HG02938 (cell line): ENCODE measurements around the gene SH3BGRL2.
A peak's percentile ranks its signal among the peaks of the same experiment; 100 is the strongest.

Experiments used
- ATAC-seq: cut with Tn5 transposase; IDR thresholded peaks from one replicate; pipeline ENCODE4 v1.9.1; 2021; ENCODE audit warnings: mild to moderate bottlenecking, moderate library complexity; ENCODE audit not compliant: unreplicated experiment

SH3BGRL2 gene

DNA sequence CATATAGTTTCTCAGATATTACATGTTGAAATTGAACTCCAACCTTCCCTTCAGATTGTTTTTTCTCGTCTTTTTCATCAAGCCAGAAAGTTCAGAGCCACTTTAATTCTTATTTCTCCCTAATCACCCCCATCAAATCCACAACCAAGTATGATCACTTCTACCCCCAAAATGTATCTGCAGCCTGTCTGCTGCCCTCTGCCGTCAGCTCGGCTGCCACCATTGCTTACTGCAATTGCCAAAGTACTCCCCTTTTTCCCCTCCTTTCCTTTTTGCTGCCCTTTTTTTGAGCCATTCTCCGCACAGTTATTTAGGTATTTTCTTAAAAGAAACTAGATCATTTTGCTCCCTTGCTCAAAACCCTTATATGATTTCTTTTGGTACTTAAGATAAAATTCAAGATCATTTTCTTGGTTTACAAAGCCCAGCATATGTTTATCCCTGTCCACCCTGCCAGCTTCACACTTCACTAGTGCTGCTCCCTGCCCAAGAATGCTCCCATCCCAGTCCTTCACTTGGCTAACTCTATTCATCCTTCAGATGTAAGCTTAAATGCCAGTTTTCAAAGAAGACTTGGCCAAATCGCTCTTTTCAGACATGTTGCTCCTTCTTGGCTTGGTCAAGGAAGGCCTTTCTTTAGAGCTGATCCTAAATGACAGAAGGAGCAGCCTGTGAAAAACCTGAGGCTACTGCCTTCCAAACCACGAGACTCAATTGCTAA is 63.7 kb downstream of the SH3BGRL2 start:
- ATAC-seq = no peak

DNA sequence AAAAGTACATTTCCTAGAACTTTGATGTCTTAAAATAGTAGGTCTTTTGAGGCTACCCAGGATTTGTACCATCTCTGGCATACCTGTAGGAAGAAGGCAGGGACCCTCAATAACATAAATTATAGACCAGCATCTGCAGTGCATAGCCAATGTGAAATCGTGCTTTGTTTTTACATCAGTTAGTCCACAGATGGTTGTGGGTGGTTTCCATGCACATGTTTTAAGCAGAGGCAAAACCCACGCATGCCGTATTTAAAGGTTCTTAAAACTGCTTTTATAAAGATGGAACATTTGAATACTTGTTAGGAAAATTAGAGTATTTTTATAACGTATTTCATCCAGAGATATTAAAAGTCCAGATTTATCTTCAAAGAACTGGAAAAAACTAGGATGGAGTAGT is 66.3 kb downstream of the SH3BGRL2 start:
- ATAC-seq = no peak

DNA sequence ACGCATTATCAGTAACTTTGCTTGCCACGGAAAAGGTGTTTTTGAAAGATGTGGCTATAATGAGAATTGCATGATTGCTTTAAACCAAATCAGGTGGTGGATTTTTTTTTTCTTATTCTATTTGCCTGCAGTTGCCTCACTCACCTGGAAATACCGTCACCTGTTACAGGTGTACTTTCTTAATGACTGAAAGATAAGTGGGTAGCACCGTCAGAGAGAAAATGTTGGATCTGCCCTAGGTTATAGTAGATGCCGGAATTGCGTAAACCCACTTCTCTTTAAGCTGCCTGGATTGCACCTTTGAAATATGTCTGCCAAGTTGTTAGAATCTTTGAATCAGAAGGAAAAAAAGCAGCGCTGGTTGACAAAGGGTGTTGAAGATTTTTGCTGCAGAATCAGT is 68.5 kb downstream of the SH3BGRL2 start:
- ATAC-seq = no peak

DNA sequence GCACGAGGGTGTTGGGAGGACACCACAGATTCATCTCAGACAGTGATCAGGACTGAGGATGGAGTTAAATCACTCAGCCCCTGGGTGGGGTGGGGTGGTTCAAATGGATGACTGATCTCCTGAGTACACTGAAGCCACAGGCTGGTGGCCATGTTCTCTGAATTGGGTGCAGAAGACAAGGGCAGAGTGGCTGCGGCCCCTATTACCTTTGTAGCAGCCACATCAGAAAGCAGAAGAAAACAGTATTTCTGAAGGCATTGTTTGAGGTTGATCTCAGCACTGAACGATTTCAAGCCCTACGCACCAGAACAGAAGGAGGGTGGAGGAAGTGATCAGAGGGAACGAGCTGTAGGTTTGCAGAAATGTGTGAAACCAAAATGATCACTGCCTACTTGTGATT is 71.6 kb downstream of the SH3BGRL2 start:
- ATAC-seq = no peak

DNA sequence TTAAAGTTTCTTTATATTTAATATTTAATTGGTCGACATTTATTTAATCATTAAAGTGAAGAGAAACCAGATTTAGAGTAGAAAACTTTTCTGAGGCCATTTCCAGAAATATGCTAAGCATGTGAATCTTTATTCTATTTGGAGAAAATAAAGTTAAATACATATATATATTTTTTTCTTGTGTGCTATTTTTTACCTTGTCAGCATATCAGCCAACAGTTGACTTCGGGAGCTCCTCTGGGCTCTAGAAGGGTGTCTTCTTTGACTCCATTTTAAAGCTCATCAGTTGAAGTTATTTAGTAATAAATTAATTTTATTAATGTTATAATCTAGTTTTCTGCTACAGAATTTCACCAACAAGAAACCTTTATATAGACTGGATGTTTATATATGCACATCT is 73.1 kb downstream of the SH3BGRL2 start:
- no peak for ATAC-seq

DNA sequence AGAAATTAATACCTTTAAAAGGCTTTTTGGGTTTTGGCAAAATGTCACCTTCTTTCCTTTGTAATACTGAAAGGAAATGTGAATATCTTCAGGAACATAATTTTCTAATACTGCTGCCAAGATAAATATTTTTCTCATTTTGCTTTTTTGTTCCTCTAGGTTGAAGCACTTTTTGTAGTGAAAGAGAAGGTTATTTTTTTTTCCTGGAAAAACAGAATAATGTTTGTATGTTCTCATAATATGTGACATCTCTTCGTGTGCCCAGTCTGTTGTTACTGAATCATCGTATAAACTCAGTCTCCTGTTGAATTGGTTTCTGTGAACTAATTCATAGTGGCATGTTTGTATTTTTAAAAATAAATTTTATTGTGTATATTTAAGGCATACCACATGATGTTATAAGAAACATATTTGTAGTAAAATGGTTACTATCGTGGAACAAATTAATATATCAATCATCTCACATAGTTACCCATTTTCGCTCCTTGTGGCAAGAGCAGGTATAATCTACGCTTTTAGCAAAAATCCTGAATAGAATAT is 74.4 kb downstream of the SH3BGRL2 start:
- no peak for ATAC-seq

DNA sequence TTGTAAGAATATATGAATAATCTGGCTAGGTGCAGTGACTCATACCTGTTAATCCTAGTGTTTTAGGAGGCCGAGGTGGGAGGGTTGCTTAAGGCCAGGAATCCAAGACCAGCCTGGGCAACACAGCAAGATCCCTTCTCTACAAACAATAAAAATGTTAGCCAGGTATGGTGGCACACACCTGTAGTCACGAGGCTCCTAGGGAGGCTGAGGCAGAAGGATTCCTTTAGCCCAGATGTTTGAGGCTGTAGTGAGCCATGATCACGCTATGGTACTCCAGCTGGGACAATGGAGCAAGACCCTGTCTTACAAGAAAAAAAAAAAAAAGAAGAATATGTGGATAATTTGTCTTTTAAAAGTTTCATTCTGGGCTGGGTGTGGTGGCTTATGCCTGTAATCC is 75.4 kb downstream of the SH3BGRL2 start:
- ATAC-seq = no peak

DNA sequence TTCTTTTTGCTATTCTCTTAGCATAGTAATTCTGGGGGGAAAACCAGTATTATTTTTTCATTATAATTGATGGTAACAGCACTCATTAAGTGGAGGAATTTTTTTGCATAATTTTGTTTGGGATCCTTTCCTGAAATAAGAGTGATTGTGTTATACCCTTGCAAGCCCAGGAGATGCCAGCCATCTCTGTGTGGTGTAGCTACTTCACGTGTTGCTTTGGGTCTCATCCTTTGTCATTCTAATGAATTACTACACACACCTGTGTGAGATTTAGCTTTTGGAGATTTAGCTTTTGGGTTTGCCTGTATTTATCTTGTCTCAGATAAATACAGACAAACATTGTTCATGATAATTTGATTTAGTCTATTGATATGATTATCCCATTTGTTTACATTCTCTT is 76.5 kb downstream of the SH3BGRL2 start:
- ATAC-seq = no peak

DNA sequence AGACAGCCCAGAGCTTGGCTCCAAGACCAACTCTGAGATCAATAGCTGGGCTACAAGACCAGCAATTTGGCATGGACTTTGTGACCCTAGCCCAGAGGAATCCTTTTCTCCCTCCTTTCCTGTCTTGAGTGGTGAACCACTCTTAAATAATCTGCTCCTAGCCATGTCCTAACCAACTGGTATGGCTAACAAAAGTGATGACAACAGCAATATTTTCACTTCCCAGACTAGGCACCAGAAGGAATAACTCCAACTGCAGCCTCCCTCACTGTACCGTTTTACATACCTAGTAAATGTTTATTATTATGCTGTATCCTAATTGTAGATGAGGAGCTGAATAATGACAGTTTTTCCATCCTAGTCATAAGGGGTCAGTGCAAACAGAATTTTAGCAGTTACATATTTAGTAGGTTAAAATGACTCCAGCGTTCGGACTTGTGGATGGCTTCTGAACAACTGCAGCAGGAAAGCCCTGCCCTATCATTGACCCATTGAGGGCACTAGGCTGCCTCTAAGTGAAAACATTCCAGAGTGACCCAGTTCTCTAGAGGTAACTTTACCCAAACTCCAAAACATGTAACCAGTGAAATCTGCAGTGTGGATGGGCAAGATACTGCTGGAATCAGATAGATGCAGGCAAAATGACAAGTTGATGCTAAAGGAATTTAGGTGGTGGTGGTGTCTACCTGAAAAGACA is 77.1 kb downstream of the SH3BGRL2 start:
- ATAC-seq = no peak

DNA sequence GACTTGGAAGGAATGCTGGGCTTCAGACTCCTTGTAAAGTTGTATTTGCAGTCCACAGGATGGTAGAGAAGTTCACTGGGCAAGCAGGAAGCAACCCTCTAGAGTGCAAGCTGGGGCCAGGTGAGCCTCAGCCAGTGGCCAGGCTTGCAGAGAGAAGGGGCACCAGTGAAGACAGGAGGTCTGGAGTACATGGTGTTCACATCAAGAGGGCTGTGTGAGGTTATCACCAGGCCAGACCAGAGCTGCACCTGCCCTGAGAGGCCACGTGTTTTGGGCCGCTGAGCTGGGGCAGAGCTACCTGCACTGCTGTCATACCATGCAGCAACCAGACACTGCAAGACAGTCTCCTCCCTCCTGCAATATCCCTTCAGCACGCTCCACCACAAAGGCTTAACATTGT is 79.0 kb downstream of the SH3BGRL2 start:
- no peak for ATAC-seq

DNA sequence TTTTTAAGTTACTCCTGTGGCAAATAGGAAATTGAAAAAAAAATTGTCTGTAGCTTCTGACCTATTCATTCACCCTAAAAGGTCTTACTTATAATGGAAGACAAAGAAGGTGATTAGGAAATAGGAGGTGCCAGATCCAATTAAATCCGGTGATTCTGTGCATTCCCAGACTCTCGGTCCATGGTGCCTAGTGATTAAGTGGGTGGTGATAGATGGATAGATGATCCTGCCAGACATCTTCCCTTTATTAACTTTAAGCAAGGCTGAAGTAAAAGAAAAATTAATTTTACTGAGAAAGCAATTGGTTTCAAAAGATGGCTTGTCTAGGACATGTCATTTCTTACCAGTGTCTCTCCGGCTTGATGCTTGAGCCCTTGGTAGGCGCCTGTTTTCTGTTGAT is 80.0 kb downstream of the SH3BGRL2 start:
- ATAC-seq = no peak

DNA sequence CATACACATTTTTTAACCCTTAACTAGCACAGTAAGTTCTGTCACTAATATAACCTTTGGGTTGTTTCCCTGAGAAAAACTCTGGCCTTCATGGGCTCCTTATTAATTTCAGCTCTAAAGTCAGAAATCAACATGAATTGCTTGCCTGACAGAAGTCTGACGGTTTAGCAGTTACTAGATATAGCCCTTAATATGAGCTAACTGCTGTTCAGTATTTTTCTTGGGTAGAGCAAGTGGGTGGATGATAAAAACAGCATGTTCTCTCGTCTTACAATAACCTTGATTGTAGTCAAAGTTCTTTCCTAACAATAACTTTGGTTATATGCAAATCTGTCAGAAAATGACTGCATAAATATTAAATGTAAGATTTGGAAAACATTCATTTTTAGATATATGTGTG is 81.0 kb downstream of the SH3BGRL2 start:
- ATAC-seq = no peak

DNA sequence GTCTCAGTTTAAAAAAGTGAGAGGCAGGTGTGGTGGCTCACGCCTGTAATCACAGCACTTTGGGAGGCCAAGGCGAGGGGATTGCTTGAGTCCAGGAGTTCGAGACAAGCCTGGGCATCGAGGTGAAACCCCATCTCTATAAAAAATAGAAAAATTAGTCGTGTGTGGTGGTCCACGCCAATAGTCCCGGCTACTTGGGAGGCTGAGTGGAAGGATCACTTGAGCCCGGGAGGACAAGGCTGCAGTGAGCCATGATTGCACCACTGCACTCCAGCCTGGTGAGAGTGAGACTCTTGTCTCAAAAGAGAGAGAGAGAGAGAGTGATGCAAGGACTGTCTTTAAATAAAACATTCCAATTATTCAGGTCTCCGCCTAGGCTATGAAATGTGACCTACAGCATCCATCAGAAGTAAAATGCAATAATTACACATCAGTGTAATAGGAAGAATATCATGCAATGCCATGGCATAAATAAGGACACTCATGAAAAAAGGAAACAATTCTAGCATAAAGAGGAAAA is 81.5 kb downstream of the SH3BGRL2 start:
- no peak for ATAC-seq

DNA sequence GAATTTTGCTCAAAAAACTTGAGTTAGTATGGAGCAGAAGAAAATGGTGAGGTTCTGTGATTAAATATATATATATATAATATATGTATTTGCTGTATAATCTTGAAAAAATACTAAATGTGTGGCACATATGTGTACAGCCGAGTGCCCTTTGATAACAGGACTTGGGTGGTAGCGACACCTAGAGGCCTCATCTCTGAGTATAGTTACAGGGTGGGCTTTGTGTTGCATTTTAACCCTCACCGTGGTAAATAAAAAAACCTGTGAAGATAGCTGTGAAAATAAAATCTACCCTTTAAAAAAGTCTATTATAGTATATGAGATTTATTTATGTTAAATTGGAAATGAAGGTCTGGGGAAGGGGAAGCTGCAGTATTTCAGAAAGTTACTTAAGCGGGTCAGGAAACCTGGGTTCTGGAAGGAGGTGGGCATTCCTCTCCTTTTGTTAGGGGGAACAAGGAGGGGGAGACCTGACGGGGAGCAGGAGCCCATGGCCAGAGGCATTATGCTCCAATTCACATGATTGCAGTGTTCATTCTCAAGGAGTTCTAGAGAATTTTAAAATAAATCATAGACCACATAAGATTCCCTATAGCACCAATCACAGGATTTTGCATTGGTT is 82.7 kb downstream of the SH3BGRL2 start:
- no peak for ATAC-seq

DNA sequence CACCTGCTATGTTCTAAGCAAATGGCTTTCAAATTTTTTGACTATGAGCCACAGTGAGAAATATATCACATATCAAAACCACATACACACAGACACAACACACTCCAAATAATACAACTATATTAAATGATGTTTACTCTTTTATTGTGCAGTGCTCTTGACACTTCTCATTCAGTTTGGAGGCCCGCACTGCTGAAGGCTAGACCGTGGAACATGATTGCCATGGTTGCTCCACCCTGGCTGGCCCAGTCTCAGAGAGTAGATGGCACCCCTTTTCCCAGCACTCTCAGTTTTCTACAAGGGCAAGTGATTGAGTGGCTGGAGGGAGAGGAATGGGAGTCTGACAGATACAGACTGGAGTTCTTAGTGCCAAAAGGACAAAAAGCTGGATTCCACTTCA is 86.9 kb downstream of the SH3BGRL2 start:
- ATAC-seq = no peak

DNA sequence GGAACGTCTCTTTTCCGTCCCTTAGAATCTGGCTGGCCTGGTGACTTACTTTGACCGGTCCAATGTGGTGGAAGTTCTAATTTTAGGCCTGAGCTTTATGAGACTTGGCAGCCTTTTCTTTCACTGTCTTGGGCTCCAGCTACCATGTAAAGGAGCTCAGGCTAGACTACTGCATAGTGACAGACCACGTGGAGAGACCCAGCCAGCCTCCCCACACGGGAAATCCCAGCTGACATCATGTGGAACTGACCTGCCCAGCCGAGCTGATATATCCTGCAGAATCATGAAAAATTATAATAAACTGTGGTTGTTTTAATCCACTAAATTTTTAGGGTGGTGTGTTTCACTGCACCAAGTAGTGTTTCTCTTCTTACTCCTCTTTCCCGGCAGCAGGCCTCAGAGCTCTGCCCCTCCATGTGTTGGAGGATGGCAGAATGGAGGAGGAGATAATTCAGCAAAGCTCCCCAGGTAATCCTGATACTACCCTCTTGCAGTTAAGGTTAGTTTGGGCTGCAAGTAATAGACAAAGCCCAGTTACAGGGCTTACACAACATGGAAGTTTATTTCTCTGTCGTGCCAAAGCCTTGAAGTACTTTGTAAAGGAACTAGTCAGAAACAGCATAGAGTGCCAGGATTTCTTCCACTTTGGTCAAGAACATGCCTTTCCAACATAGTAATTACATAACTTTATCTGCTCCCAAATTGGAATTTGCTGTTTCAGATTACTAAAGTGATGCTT is 87.5 kb downstream of the SH3BGRL2 start:
- ATAC-seq = peak; percentile 37

DNA sequence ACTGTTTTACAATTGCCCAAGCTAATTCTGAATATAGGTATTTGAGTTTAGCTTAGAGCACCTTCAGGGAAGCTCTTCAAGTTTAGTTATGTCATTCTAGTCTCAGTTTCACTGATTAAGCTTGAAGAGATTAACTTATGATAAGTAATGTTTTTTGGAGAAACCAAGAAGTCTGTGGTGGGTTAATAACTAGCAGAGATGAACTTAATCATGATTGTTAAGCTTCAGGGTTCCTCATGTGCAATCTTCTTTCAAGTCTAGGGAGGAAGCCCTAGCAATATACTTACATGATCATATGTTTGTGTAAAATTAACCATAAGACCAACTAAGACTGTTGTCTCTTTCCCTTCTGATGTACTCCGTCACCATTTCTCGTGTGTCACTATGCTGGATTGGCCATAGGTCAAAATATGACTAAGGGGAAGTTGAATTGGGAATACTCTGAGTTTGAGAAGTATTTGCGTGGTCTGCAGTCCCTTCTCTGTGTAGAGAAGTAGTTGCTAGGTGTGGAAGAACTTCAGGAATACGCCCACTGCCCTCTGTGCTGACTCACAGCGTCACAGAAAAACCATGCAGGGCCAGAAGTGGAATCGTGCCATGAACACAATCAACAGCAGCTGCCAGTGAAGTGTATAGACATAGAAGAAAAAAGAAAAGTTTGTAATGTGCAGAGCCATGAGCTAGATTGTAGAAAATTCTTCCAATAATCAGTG is 88.3 kb downstream of the SH3BGRL2 start:
- peak; percentile 53 for ATAC-seq

DNA sequence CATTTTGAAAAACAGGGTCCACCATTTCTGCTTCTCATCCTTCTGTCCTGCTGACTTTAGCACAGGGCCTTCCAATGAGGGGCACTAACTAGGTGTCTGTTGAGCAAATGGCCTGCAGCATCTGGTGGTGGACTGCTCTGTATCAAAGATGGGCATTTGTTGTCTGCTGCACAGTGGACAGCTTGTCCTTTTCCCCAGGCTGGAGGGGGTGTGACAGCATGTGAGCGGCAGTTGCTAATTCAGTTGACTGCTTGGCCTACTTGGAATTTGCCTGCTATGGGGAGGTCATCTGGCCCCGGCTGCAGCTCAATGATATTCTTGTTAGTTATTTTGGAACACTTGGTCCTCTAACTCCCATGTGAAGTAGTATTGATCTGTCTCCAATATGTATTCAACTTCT is 93.7 kb downstream of the SH3BGRL2 start:
- ATAC-seq = no peak

DNA sequence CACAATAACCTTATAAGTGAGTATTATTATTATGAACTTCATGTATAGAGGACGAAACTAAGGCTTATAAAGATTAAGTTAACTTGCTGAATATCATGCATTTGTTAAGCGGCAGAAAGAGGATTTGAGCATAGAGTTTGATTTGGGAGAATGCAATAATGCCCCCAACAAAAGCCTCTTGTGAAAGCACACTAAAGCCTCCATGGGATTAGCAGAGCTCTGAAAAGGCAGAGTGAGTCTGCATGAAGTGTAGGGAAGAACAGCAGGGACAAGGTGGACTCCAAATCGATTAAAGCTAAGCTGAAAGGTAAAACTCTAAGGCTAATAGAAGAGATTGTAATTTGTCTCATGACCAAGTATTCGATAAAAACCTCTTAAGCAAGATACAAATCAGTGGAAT is 100.3 kb downstream of the SH3BGRL2 start:
- ATAC-seq = no peak

DNA sequence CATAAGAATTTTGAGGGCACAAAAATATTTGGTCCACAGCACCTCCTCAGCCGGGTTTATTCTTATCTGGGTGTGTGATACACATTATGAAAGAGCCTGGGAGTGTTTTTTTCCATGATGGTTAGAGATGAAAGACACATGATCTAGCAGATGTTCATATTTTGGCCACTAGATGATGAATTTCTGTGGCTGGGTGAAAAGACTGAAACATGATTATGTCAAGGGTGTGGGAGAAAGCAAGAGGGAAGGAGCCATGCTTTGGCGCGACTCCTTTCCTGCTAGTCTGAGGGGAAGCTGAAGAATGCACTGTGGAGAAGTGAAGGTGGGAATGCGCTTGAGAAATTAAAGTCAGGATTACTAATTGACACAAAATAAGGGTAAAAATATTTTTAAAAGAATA is 102.3 kb downstream of the SH3BGRL2 start:
- ATAC-seq = no peak
